ENCODE results near the gene FOXN4.

DNA sequence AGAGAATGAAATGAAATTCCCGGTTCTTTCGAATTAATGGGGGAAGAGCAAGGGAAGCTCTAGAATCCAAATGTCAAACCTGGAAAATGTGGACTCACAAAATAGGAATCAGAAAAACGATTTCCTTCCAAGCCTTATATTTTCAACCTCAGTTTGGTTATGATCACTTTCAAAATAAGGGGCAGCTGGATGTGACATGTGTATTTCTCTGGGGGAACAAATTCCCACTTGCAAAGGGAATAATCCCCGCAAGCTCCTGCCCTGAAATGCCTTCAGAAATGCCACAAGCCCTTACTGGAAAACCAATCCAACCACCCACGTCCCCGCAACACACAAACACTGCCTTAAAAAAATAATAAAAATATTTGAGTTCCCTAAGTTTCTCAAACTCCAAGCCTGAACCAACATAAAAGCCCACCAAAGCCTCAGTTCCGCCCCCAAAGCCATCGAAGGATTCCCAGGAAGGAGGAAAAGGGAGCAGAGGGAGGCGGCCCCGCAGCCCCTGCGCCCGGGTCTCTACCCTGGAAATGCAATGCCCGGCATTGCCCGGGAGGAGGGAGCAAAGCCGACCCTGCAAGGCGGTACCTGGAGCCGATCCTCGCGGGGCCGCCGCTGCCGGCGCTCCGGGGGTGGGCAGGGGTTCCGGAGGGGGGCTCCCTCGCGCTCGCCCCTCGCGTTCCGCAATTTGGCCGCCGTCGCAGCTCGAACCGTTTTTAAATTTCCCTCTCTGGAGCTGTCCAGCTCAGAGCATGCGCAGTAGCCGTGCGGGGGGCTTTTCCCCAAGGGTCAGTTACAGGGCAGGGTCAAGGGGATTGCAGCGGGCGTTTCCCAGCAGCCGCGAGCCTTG, at the start of gene FOXN4:
- TF ChIP-seq, protein P1, sequence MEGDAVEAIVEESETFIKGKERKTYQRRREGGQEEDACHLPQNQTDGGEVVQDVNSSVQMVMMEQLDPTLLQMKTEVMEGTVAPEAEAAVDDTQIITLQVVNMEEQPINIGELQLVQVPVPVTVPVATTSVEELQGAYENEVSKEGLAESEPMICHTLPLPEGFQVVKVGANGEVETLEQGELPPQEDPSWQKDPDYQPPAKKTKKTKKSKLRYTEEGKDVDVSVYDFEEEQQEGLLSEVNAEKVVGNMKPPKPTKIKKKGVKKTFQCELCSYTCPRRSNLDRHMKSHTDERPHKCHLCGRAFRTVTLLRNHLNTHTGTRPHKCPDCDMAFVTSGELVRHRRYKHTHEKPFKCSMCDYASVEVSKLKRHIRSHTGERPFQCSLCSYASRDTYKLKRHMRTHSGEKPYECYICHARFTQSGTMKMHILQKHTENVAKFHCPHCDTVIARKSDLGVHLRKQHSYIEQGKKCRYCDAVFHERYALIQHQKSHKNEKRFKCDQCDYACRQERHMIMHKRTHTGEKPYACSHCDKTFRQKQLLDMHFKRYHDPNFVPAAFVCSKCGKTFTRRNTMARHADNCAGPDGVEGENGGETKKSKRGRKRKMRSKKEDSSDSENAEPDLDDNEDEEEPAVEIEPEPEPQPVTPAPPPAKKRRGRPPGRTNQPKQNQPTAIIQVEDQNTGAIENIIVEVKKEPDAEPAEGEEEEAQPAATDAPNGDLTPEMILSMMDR (IDR thresholded peaks at IDR 0.05; ENCODE audit: borderline replicate concordance, extremely low read depth, low read length, poor library complexity, severe bottlenecking), result no peak
- TF ChIP-seq EZH2 (IDR thresholded peaks at IDR 0.05; ENCODE audit: borderline replicate concordance, low read depth, low read length, severe bottlenecking), result no peak
